PFSK-1 (cell line): ENCODE data around the gene PARP4.

Experiments used
- POLR2AphosphoS5 ChIP-seq: IDR thresholded peaks from 2 replicates; pipeline ENCODE4 v1.6.1; 2012; ENCODE audit warnings: low read depth, mild to moderate bottlenecking, control low read depth, low read length, moderate library complexity
- SIN3A ChIP-seq: IDR thresholded peaks from 2 replicates; pipeline ENCODE4 v1.6.1; 2012; ENCODE audit warnings: mild to moderate bottlenecking, low read length, moderate library complexity, borderline replicate concordance; ENCODE audit not compliant: insufficient read depth
- TF ChIP-seq, protein P1 (sequence below), 2 experiments: IDR thresholded peaks; 2 replicates each; pipeline versions ENCODE4 v1.6.1 to v1.8.0; 2011 to 2012; ENCODE audit warnings: low read depth in 2 of 2, low read length in 2 of 2, control low read depth in 1 of 2, inconsistent platforms in 1 of 2, mild to moderate bottlenecking in 1 of 2, moderate library complexity in 1 of 2; ENCODE audit not compliant: insufficient read depth in 1 of 2

DNA sequence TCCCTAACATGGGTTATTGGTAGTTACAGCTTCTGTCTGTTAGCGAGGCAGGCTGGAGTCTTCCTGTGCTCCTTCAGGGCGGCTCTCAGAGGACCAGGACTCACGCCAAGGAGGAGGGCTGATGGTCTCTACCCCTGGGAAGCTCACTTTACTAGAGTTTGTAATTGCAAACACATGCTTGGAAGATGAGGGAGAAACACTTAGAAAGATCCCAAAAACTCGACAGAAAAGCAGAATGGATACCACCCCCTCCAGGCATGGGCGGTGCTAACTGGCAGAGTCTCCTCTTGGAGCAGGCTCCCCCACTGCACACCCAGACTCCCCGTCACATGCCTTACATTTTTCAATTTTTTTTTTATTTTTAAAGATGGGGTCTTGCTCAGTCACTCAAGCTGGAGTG is 62.0 kb downstream of the PARP4 start:
- TF ChIP-seq, protein P1, sequence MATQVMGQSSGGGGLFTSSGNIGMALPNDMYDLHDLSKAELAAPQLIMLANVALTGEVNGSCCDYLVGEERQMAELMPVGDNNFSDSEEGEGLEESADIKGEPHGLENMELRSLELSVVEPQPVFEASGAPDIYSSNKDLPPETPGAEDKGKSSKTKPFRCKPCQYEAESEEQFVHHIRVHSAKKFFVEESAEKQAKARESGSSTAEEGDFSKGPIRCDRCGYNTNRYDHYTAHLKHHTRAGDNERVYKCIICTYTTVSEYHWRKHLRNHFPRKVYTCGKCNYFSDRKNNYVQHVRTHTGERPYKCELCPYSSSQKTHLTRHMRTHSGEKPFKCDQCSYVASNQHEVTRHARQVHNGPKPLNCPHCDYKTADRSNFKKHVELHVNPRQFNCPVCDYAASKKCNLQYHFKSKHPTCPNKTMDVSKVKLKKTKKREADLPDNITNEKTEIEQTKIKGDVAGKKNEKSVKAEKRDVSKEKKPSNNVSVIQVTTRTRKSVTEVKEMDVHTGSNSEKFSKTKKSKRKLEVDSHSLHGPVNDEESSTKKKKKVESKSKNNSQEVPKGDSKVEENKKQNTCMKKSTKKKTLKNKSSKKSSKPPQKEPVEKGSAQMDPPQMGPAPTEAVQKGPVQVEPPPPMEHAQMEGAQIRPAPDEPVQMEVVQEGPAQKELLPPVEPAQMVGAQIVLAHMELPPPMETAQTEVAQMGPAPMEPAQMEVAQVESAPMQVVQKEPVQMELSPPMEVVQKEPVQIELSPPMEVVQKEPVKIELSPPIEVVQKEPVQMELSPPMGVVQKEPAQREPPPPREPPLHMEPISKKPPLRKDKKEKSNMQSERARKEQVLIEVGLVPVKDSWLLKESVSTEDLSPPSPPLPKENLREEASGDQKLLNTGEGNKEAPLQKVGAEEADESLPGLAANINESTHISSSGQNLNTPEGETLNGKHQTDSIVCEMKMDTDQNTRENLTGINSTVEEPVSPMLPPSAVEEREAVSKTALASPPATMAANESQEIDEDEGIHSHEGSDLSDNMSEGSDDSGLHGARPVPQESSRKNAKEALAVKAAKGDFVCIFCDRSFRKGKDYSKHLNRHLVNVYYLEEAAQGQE (IDR thresholded peaks at IDR 0.05; ENCODE audit: insufficient read depth in 1 of 2, low read depth in 2 of 2, low read length in 2 of 2), result no peak
- TF ChIP-seq SIN3A, result no peak
- TF ChIP-seq POLR2AphosphoS5, result no peak
